Activated CD8-positive, alpha-beta T cell treated with anti-CD3 and anti-CD28 coated beads for 36 hours (primary cell): ENCODE measurements around the gene RICTOR. TPM values are rescaled to one million over a fixed set of nuclear protein-coding genes. Genes with fewer than 3 reads are reported as not detected.

Source experiments
- ATAC-seq: fragments of 200-7000 bp; cut with Tn5 transposase; one replicate; pipeline ENCODE4 v1.10.0; 2021; ENCODE audit warnings: mild to moderate bottlenecking, moderate library complexity
- CTCF ChIA-PET: fragments of 350-600 bp; sonication (Branson Sonifier 250); formaldehyde crosslinking; loops from one replicate; lab custom pipeline; 2021; ENCODE audit warnings: antibody characterized with exemption; lab: Charles Lee
- POLR2A ChIA-PET: fragments of 350-600 bp; sonication (Branson Sonifier 250); formaldehyde crosslinking; loops from one replicate; lab custom pipeline; 2021; ENCODE audit warnings: antibody characterized with exemption; lab: Charles Lee
- DNase-seq: peaks from one replicate; pipeline ENCODE4 v3.0.0-alpha.2; 2020
- H3K27ac Mint-ChIP-seq: one replicate; pipeline ENCODE4 v1.8.0; 2021; ENCODE audit warnings: mild to moderate bottlenecking, mixed read lengths
- H3K27me3 Mint-ChIP-seq: one replicate; pipeline ENCODE4 v1.8.0; 2021; ENCODE audit warnings: mixed read lengths
- H3K36me3 Mint-ChIP-seq: one replicate; pipeline ENCODE4 v1.8.0; 2021; ENCODE audit warnings: low read depth, mixed read lengths
- H3K4me1 Mint-ChIP-seq: one replicate; pipeline ENCODE4 v1.8.0; 2021; ENCODE audit warnings: low read depth, mixed read lengths
- H3K4me3 Mint-ChIP-seq: one replicate; pipeline ENCODE4 v1.8.0; 2021; ENCODE audit warnings: mild to moderate bottlenecking, moderate library complexity, mixed read lengths
- H3K9me3 Mint-ChIP-seq: one replicate; pipeline ENCODE4 v1.8.0; 2021; ENCODE audit warnings: mixed read lengths
- intact Hi-C: fragments of 100-400 bp; cut with micrococcal nuclease; formaldehyde crosslinking; loops from one replicate; pipeline ENCODE4 v1.10.0; 2022
- total RNA-seq, 2 experiments: library from RNA; stranded (reverse); gene quantifications; one replicate each; pipeline ENCODE4 v1.2.3, GENCODE V29; 2021
- TF ChIP-seq, protein P1 (sequence below): fragments of 200-600 bp; IDR thresholded peaks from one replicate; pipeline ENCODE4 v1.8.0; 2022; ENCODE audit warnings: antibody characterized with exemption, mild to moderate bottlenecking

RICTOR gene
- total RNA-seq, 2 experiments from 2014 or later: 23.9 to 26.1 TPM

GRCh38 chr5:38921174-38921573 is 153.0 kb downstream of the RICTOR start:
- no peak for DNase-seq
- Mint-ChIP-seq H3K36me3 (no peaks in the 10 kb centered on the region), H3K27me3 (peaks cover 24% of the 10 kb centered on the region), H3K4me3 (no peak overlapping the region), H3K4me1 (no peaks in the 10 kb centered on the region), H3K9me3 (no peaks in the 10 kb centered on the region), H3K27ac (no peak overlapping the region)
- POLR2A ChIA-PET: no interaction called here
- intact Hi-C loops: loop anchor here (5.0 kb wide), 1 partner anchor 479 kb away; no protein-coding TSS in a partner anchor
- no peak for ATAC-seq
- CTCF ChIA-PET: interaction anchor here (0.8 to 4.1 kb wide), 14 partner anchors 9 to 539 kb away, joined by 3 to 25 read pairs (median 5); no protein-coding TSS in a partner anchor
- TF ChIP-seq, protein P1, sequence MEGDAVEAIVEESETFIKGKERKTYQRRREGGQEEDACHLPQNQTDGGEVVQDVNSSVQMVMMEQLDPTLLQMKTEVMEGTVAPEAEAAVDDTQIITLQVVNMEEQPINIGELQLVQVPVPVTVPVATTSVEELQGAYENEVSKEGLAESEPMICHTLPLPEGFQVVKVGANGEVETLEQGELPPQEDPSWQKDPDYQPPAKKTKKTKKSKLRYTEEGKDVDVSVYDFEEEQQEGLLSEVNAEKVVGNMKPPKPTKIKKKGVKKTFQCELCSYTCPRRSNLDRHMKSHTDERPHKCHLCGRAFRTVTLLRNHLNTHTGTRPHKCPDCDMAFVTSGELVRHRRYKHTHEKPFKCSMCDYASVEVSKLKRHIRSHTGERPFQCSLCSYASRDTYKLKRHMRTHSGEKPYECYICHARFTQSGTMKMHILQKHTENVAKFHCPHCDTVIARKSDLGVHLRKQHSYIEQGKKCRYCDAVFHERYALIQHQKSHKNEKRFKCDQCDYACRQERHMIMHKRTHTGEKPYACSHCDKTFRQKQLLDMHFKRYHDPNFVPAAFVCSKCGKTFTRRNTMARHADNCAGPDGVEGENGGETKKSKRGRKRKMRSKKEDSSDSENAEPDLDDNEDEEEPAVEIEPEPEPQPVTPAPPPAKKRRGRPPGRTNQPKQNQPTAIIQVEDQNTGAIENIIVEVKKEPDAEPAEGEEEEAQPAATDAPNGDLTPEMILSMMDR: no peak

DNA sequence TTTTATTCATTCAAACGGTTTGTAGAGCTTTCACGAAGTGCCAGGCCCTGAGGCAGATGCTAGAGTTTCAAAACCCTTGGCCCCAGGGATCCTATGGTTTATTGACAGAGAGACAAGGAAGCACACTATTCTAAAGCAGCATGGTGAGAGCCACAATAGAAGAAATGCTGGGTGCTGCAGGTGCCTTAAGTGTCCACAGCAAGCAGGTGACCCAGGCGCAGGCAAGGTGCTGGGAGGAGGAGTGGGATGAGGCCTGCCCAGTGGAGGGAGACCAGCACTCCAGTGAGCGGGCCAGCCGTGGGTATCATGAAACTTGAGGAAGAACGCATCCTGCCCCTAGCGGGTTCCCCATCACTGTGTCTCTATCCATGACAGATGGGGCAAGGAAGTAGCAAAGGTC is 157.4 kb downstream of the RICTOR start:
- peaks cover 6% of the 10 kb centered on the region for H3K27me3 Mint-ChIP-seq
- DNase-seq (no peak), ATAC-seq (no peak)
- ChIA-PET CTCF (interaction anchor here (0.7 kb wide), 1 partner anchor 20 kb away, joined by 3 read pairs; no protein-coding TSS in a partner anchor), POLR2A (no interaction called here)
- no peaks in the 10 kb centered on the region for H3K9me3 Mint-ChIP-seq
- intact Hi-C loops: no loop called here
- H3K27ac Mint-ChIP-seq: no peak overlapping the region
- no peaks in the 10 kb centered on the region for H3K36me3 Mint-ChIP-seq
- H3K4me3 Mint-ChIP-seq: no peak overlapping the region
- H3K4me1 Mint-ChIP-seq: no peaks in the 10 kb centered on the region
- TF ChIP-seq, protein P1: no peak

GRCh38 chr5:38913714-38914113 is 160.5 kb downstream of the RICTOR start:
- H3K27ac Mint-ChIP-seq: no peak overlapping the region
- H3K36me3 Mint-ChIP-seq: no peaks in the 10 kb centered on the region
- CTCF ChIA-PET: interaction anchor here (2.3 kb wide), 1 partner anchor 9 kb away, joined by 10 read pairs; no protein-coding TSS in a partner anchor
- DNase-seq (no peak), ATAC-seq (no peak)
- no peak overlapping the region for H3K4me3 Mint-ChIP-seq
- TF ChIP-seq, protein P1: no peak
- POLR2A ChIA-PET: no interaction called here
- no peaks in the 10 kb centered on the region for H3K4me1 Mint-ChIP-seq
- intact Hi-C loops: no loop called here
- peaks cover 3% of the 10 kb centered on the region for H3K9me3 Mint-ChIP-seq
- H3K27me3 Mint-ChIP-seq: peaks cover 12% of the 10 kb centered on the region

DNA sequence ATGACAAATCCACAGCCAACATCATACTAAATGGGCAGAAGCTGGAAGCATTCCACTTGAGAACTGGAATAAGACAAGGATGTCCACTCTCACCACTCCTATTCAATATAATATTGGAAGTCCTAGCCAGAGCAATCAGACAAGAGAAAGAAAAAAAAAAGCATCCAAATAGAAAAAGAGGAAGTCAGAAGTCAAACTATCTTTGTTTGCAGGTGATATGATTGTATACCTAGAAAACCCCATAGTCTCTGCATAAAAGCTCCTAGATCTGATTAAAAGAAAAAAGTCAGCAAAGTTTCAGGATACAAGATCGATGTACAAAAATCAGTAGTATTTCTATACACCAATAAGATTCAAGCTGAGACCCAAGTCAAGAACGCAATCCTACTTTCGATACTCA is 162.3 kb downstream of the RICTOR start:
- ChIA-PET POLR2A (no interaction called here), CTCF (interaction anchor here (0.6 to 1.4 kb wide), 2 partner anchors 10 to 513 kb away, joined by 3 read pairs; no protein-coding TSS in a partner anchor)
- ATAC-seq: no peak
- H3K27ac Mint-ChIP-seq: no peak overlapping the region
- DNase-seq: no peak
- no peaks in the 10 kb centered on the region for H3K4me1 Mint-ChIP-seq
- no peak overlapping the region for H3K4me3 Mint-ChIP-seq
- TF ChIP-seq, protein P1: no peak
- H3K36me3 Mint-ChIP-seq: no peaks in the 10 kb centered on the region
- H3K9me3 Mint-ChIP-seq: peaks cover 3% of the 10 kb centered on the region
- intact Hi-C loops: no loop called here
- peaks cover 14% of the 10 kb centered on the region for H3K27me3 Mint-ChIP-seq

DNA sequence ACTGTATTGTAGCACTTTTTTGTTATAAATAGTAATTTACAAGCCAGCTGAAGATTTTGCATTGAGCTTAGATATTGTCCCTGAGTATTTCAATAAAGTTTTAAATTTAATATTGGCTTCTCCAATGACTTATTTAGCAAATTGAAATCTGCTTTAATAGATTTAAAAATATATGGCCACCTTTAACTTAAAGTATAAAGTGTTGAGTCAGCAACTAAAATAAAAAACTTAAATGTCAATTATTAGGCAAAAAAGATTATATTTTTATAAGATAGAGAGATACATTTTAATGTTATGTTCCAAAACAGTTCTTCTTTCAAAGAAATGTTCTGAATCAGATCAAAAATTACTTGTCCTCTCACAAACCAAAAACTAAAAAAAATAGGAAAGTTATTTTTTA is 167.7 kb downstream of the RICTOR start:
- H3K4me3 Mint-ChIP-seq: no peak overlapping the region
- ATAC-seq (no peak), DNase-seq (no peak)
- H3K27ac Mint-ChIP-seq: no peak overlapping the region
- ChIA-PET CTCF (no interaction called here), POLR2A (no interaction called here)
- H3K9me3 Mint-ChIP-seq: peaks cover 5% of the 10 kb centered on the region
- intact Hi-C loops: no loop called here
- no peaks in the 10 kb centered on the region for H3K4me1 Mint-ChIP-seq
- H3K27me3 Mint-ChIP-seq: peaks cover 11% of the 10 kb centered on the region
- TF ChIP-seq, protein P1: no peak
- no peaks in the 10 kb centered on the region for H3K36me3 Mint-ChIP-seq
